HG03095 (cell line): ENCODE results near the gene SCT.

ENCODE experiments used
- ATAC-seq: cut with Tn5 transposase; IDR thresholded peaks from one replicate; pipeline ENCODE4 v1.9.1; 2021; ENCODE audit warnings: moderate library complexity; ENCODE audit not compliant: unreplicated experiment

Gene SCT

DNA sequence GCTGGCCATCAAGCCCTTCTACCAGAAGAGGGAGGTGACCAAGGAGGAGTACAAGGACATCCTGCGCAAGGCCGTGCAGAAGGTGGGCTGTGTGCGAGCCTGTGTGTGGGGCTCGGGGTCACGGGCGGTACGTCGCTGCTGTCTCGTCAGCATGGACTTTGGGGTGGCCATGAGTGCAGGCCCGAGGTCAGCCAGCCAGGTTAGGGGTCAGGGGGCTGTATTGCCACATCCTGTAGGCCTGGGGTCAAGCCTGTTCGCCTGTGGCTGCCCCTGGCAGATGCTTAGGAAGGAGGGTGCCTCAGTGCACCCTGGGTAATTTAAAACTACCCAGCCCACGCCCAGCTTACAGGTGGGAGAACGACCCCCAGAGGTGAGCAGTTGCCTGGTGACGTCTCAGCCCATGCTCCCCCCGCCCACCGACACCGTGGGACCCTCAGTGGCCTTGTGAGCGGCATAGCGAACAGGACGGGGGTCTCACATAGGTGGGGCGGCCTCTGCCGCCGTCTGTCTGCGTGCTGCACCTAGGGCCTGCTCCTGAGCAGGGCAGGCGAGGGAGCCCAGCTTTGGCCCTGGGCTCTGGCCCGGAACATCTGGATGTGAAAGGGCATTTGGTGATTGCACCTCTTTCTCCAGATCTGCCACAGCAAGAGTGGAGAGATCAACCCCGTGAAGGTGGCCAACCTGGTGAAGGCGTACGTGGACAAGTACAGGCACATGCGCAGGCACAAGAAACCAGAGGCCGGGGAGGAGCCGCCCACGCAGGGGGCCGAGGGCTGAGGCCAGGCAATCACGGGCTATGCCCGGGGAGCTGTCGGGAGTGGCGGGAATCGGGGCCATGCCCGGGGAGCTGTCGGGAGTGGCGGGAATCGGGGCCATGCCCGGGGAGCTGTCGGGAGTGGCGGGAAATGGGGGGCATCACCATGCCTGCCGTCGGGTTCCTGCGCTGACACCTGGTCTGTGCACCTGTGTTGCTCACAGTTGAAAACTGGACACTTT, 15.7 kb downstream of the SCT start:
- no peak for ATAC-seq

DNA sequence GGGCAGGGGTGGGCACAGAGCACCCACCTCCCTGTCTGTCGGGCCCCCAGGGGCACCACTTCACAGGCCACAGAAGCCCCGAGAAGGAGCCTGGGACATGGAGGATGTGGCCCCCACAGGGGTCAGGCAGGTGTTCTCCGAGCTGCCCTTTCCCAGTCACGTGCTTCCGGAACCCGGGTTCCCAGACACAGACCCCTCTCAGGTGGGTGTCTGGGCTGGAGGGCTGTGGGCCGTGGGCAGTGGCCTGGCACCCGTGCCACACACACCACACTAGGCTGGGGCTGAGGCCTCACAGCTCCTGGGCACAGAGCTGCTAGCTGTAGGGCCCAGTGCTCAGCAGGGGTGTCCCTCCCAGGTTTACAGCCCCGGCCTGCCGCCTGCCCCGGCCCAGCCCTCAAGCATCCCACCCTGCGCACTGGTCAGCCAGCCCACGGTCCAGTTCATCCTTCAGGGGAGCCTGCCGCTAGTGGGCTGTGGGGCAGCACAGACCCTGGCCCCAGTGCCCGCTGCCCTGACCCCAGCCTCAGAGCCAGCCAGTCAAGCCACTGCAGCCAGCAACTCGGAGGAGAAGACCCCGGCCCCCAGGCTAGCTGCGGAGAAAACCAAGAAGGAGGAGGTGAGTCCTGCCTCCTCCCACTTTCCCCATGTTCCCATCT, 16.7 kb downstream of the SCT start:
- no peak for ATAC-seq

DNA sequence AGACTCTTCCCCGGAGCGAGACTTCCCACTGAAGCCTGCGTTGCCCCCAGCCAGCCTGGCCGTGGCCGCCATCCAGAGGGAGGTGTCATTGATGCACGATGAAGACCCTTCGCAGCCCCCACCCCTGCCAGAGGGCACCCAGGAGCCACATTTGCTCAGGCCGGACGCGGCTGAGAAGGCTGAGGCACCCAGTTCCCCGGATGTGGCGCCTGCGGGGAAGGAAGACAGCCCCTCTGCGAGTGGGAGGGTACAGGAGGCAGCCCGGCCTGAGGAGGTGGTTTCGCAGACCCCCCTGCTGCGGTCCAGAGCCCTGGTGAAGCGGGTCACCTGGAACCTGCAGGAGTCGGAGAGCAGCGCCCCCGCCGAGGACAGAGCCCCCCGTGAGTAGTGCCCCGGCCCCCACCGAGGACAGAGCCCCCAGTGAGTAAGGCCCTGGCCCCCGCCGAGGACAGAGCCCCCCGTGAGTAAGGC, 17.6 kb downstream of the SCT start:
- ATAC-seq, result no peak

DNA sequence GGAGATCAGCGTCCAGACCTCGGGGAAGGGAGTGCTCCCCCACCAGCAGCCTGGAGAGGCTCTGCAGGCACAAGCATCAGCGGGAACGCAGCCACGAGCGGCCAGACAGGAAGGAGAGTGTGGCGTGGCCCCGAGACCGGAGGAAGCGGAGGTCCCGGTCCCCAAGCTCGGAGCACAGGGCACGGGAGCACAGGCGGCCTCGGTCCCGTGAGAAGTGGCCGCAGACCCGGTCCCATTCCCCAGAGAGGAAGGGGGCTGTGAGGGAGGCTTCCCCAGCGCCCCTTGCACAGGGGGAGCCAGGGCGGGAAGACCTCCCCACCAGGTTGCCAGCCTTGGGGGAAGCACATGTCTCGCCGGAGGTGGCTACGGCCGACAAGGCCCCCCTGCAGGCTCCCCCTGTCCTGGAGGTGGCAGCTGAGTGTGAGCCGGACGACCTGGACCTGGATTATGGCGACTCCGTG, 18.2 kb downstream of the SCT start:
- no peak for ATAC-seq

DNA sequence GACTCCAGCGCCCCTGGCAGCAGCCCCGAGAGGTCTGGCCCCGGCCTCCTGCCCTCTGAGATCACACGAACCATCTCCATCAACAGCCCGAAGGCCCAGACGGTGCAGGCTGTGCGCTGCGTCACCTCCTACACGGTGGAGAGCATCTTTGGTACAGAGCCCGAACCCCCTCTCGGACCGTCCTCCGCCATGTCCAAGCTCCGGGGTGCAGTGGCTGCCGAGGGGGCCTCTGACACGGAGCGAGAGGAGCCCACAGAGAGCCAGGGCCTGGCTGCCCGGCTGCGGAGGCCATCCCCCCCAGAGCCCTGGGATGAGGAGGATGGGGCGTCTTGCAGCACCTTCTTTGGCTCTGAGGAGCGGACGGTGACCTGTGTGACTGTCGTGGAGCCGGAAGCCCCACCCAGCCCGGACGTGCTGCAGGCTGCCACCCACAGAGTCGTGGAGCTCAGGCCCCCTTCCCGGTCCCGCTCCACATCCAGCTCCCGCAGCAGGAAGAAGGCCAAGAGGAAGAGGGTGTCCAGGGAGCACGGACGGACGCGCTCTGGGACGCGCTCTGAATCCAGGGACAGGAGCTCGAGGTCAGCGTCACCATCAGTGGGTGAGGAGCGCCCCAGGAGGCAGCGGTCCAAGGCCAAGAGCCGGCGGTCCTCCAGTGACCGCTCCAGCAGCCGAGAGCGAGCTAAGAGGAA, 18.9 kb downstream of the SCT start:
- ATAC-seq, result no peak

DNA sequence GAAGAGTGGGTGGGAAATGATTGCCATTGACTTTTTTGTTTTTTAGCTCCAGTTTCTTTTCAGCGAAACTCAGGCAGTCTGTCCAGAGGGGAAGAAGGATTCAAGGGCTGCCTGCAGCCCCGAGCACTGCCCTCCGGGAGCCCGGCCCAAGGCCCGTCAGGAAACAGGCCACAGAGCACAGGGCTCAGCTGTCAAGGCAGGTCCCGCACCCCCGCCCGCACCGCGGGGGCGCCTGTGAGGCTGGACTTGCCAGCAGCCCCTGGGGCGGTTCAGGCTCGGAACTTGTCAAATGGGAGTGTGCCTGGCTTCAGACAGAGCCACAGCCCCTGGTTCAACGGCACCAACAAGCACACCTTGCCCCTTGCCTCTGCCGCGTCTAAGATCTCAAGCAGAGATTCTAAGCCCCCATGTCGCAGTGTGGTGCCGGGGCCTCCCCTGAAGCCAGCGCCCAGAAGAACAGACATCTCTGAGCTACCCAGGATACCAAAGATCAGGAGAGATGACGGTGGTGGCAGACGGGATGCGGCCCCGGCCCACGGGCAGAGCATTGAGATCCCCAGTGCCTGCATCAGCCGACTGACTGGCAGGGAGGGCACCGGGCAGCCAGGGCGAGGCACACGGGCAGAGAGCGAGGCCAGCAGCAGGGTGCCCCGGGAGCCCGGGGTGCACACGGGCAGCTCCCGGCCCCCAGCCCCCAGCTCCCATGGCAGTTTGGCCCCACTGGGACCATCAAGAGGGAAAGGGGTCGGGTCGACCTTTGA, 19.8 kb downstream of the SCT start:
- no peak for ATAC-seq

DNA sequence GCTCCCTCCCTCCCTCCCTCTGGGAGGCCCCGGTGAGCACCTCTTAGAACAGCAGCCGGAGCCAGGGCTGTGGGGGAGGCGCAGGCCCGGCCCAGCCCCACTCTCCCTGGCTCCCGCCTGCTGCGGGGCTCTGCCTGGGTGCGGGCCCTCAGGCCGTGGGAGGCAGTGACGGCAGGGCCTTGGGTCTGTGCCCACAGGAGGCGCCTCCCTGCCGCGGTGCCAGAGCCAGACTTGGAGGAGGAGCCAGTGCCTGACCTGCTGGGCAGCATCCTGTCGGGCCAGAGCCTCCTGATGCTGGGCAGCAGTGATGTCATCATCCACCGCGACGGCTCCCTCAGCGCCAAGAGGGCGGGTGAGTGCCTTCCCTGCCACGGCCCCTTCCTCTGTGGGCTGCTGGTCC, 20.7 kb downstream of the SCT start:
- no peak for ATAC-seq

DNA sequence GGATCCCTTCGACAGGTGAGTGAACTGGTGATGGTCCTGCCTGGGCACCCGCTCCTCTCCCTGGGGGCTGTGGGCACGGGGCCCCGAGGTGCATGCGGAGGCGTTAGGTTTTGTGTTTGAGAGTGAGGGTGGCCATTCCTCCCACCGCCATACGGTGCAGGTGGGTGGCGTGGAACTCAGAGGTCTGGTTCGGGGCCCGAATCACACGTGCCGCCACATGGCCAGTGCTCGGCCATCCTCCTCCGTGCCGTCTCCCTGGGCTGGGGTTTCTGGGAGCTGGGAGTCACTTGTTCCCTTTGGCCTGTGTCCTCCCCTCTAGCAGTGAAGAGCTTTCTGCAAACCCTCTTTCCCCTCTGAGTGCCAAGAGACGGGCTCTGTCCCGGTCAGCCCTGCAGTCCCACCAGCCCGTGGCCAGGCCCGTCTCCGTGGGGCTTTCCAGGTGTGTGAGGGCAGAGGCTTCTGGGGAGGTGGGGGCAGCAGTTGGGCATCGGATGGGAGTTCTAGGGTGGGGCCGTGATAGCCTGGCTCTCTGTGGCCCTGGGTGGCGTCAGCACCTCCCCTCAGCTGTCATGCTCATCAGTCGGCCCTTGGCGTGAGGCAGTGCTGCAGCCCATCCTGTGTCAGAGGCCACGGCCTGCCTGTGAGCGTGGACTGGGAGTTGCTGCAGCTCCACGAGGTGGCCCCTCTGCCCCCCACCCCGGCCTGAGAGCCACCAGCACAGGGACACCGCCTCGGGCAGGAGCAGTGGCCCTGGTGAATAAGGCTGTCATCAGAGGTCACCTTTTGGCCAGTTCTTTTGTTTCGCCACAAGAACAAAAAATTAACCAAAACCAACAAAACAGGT, 21.5 kb downstream of the SCT start:
- ATAC-seq, result no peak

DNA sequence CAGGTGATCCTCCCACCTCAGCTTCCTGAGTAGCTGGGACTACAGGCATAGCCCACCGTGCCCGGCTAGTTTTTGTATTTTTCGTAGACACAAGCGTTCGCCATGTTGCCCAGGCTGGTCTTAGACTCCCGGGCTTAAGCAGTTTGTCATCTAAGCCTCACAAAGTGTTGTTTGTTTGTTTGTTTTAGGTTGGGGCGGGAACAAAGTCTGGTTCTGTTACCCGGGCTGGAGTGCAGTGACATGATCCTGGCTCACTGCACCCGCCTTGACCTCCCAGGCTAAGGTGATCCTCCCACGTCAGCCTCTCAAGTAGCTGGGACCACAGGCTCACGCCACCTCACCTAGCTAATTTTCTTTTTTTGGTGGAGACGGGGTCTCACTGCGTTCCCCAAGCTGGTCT, 23.8 kb downstream of the SCT start:
- ATAC-seq, result no peak

DNA sequence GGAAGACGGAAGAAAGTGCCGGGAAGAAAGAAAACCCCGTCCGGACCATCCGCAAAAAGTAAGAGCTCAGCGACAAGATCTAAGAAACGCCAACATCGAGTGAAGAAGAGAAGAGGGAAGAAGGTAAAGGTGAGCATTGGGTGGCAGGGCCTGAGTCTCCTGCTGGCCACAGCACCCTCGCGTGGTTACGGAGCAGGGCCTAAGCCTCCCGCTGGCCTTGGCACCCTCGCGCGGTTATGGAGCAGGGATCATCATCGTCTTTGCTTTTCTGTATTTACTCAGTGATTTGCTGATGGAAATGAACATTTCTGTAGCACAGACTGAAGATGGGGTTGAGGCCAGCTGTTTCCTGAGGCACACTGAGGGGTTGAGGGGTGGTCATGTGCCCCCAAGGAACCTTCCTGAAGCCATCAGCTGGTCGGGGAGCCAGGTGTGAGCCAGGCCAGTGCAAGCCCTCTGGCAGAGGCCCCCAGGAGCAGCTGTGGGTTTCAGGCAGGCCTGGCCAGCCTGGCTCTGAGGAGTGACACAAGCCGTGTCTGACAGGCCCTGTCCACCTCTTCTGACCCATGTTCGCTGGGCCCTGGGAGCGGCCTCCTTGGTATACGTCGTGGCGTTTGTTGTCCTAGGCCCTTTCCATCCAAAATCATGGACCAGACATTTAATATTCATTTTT, 25.3 kb downstream of the SCT start:
- ATAC-seq, result no peak

DNA sequence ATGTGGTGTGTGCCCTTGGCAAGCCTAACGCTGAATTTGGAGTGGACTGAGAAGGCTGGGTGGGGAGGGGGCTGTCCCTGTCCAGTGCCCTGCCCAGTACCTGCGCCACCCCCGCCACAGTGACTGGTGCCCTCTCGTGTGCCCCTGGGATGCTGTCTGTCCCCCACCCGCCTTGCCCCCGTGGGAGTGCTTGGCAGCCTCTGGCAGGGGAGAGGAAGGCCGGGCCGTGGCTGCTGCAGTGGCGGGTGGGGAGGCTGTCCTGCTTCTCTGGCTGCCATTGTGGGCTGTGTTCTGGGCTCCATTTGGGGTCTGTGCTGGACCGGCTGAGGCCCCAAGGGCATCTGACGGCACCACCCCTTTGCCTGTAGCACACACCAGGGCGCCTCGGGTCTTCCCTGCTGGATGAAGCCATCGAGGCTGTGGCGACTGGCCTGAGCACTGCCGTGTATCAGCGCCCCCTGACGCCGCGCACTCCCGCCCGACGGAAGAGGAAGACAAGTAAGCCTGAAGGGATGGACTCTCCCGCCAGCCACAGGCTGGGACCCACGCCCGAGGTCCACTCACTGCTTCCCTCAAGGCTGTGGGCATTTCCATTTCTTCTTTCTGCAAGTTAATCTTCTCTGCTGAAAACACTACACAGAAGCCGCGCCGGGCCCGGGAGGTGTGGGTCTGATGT, 28.8 kb downstream of the SCT start:
- no peak for ATAC-seq

DNA sequence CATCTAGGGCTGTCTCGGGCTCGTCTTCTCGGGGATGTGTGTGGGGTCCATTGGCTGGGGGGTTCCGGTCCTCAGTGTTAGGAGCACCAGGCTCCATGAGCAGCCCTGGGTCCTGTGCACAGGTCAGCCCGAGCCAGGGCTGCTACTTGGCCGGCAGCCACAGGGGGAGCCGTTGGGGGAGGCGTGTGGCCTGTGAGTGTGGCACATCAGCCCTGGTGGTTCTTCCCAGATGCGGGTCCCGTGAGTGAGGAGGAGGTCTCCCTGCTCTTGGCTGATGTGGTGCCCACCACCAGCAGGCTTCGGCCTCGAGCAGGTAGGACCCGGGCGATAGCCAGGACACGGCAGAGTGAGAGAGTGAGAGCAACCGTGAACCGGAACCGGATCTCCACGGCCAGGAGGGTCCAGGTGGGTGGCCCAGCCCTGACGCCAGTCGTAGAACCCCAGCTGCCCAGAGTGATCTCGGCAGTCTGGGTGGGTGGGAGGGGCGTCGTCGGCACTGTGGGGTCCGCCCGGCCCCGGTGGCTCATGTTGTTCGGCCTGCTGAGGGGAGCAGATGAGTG, 29.7 kb downstream of the SCT start:
- no peak for ATAC-seq

DNA sequence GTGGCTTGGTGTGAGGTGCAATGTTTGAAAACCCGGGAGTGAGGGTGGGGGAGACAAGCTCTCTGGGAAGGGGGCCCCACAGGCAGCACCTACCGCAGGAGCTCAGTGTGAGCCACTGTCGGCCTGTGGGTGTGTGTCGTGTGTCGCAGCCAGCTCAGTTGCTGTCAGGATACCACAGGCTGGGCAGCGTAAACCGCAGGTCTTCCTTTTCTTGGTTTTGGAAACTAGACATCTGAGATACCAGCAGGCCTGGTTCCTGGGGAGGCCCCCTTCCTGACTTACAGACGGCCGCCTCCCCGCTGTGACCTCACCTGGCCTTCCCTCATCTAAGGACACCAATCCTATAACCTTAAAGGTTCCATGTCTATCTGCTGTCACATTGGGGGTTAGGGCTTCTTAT, 30.6 kb downstream of the SCT start:
- ATAC-seq, result no peak

DNA sequence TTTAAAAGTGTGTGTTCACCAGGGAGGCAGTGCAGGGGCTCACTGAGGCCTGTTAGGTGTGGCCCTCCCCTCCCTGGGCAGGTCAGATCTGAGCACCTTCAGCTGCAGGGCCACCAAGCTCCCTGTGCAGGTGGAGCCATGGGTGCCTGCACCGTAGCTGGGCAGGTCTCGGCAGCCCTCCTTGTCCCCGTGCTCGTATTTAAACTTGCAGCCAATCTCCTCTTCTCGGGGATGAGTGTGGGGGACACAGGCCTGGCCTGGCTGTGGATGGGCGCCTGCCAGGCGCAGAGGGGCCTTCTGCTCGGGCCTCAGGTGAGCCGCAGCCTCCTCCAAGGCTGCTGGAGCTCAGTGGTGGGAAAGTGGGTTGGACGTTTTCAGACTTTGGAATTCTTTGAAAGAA, 31.6 kb downstream of the SCT start:
- no peak for ATAC-seq

DNA sequence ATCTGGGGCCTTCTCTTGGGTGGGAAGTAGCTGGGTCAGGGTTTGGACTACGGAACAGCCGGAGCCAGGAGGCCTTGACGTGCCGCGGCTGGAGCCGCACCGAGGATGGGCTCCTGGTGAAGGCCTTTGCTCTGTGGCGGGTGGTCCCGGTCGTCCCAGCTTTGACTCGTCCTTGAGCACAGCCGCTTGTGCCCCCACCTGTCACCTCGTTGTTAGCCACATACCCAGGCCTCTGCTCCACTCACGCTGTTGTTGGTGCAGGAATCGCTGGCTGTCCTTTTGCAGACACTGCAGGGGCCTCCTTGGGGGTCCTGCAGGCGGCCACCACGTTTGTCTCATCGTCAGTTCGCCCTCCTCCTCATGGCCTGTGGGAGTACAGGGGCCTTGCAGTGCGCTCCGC, 33.6 kb downstream of the SCT start:
- ATAC-seq, result no peak

DNA sequence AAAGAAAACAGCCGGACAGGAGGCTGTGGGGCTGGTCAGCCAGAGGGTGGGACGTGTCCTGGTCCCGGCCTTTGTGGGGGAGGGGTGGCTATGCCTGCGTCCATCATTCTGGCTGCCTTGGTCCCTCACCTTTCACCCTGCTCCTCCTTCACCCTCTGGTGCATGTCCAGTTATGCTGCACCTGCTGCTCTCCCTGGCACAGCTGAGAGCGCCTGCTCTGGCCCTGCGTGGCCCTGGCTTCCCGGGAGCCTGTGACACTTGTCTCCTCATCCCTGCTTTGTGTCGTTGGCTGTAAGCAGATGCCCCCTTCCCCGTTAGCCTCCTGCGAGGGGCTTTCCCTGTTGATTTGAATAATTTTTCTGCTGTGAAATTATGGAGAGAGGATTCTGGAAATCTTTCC, 34.1 kb downstream of the SCT start:
- no peak for ATAC-seq

DNA sequence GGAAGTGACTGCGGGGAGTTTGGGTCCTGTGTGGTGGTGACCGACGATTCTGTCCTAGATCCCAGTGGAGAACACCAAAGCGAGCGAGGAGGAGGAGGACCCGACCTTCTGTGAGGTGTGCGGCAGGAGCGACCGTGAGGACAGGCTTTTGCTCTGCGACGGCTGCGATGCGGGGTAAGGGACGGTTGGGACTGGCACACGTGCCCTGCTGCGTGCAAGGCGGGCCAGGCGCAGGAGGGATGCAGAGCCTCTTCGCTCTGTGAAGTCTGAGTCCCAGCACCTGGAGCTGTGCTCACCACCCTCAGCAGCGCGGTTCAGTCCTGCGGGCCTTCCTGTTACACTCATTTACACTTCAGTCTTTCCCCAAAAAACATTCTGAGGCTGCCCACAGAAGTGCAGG, 34.5 kb downstream of the SCT start:
- no peak for ATAC-seq

DNA sequence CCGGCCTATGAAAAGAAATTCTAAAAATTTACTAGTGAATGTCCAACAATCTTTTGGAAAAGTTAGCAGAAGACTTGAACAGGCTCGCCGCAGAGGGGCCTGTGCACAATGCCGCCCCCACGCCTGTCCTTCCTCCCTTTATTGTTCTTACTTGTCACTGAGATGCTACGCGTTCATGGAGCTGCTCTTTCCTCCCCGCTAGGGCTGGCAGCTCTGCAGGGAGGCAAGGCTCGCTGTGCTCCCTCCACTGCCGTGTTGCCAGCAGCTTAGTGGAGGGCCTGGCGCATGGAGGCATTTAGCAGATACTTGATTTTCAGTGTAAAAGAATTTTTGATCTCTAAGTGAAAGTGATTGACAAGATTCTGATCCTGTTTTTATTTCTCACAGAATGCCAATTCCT, 36.0 kb downstream of the SCT start:
- ATAC-seq, result no peak
